Gastrocnemius medialis (tissue), 4 donors: ENCODE measurements around the gene CCDC82.

Source experiments
- CTCF ChIP-seq, 5 experiments: fragments of 450-650 bp in 3 of 5; fragments of 200-600 bp in 2 of 5; sonication (generic) in 2 of 5; IDR thresholded peaks in 4 of 5; conservative IDR thresholded peaks in 1 of 5; 1 replicate in 4 of 5; 2 replicates in 1 of 5; pipeline ENCODE4 v1.5.1; 2016 to 2019; ENCODE audit warnings: antibody characterized with exemption in 5 of 5, mild to moderate bottlenecking in 3 of 5, moderate library complexity in 3 of 5
- POLR2A ChIP-seq, 2 donors: fragments of 450-650 bp; IDR thresholded peaks; one replicate each; pipeline ENCODE4 v1.6.1; 2017; ENCODE audit warnings: antibody characterized with exemption in 2 of 2, mild to moderate bottlenecking in 2 of 2, moderate library complexity in 2 of 2

GRCh38 chr11:96390488-96390792 is 728 bp upstream of the CCDC82 start:
- TF ChIP-seq CTCF (IDR thresholded peaks at IDR 0.05 in 4 of 5, conservative IDR thresholded peaks at IDR 0.05 in 1 of 5) (no peak), POLR2A (IDR thresholded peaks at IDR 0.05) (no peak)
